Cerebellar nuclear complex (tissue), 1 donor: ENCODE results near the gene PFDN5.
"Not testable (repeated sequence)": the region's sequence is repeated elsewhere in the genome, so short reads cannot be mapped to it uniquely, and the experiment has no call there.

Source experiments
- DNase-seq, 2 experiments: peaks; one replicate each; lab custom pipeline; 2025; lab: John Stamatoyannopoulos, UW

Gene PFDN5

DNA sequence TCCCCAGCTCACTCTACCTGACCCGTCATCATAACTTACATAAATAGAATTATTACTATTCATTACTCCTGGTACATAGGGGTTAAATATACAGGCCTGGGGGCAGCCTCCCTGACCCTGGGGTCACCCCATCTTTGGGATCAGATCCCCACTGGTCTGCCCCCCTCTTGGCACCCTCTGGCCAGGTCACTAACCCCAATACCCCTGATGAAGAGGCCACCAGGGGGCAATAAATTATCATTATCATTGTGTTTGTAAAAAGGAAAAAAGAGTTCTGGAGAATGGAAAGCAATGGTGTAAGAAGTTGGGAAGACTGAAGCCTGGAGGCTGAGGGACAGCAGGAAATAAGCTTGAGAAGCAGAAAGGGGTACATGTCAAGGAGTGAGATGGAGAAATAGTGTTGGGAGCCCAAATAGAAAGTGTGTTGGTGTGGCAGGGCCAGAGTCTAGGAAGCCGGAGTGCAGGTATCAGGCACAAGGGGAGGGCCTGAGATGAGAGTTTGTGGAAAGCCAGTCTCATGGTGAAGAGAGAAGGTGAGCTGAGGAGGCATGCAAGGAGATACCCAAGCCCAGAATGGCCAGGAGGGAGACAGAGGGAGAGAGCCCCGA, 32.2 kb downstream of the PFDN5 start:
- DNase-seq: no peak

DNA sequence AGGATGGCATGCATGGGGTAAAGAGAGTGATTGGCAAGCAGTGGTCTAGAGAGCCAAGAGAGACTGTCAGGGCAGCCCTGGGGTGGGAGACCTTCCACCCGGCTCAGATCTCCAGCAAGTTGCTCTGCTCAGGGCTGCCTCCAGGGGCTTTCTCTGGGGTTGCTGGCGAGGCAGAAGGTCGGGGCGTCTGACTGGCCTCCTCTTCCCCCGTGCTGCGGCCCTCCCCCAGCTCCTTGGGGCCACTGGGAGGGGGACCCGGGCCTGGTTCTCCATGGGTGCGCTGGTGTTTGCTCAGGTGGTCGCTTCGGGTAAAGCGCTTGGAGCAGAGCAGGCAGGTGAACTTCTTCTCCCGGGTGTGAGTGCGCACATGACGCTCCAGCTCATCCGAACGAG, 32.7 kb downstream of the PFDN5 start:
- no peak for DNase-seq

DNA sequence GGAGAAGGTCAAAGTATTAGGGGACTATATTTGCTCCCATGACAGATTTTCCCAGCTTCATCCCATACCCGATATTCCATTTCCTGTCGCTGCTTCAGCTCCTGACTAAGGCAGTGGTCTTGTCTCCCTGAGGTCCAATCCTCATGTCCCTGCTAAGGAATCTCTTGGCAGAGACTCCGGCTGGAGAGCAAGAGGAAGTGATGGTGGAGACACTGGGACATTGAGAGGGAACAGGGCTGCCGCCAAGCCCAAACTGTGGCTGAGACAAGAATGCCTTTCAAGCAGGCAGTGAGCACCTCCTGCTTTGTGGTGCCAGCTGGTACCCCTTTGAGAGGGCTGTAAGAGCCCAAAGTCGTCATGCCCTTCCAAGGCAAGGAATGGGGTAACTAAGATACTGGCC, 35.3 kb downstream of the PFDN5 start:
- DNase-seq: no peak

DNA sequence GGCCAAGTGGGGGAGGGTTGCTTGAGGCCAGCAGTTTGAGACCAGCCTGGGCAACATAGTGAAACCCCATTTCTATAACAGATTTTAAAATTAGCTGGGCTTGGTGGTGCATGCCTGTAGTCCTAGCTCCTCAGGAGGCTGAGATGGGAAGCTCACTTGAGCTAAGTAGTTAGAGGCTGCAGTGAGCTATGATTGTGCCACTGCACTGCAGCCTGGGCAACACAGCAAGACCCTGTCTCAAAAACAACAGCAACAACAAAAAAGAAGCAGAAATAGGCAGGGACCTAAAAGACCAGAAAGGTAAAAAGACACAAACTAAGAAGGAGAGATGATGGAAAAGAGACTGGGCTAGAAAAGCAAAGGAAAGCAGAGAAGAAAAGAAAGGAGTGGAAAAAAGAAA, 37.0 kb downstream of the PFDN5 start:
- DNase-seq: not testable (repeated sequence)

DNA sequence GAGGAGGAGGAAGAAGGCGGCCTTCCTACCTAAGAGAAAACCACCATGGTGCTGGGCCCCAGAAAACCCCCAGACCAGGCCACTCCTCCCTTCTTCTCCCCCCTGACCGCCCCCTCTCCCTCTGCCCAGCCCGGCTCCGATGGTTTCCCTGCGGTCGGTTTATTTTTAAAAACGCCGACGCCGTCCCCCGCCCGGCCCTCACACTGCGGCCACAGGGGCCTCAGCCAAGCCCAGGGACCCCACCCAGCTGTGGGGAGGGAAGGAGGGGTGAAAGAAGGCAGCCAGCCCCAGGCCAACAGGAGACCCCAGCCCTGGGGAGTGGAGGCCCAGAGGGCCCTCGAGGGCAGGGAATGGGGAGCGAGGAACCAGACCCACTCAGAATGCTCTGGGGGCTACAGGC, 37.4 kb downstream of the PFDN5 start:
- DNase-seq: no peak

DNA sequence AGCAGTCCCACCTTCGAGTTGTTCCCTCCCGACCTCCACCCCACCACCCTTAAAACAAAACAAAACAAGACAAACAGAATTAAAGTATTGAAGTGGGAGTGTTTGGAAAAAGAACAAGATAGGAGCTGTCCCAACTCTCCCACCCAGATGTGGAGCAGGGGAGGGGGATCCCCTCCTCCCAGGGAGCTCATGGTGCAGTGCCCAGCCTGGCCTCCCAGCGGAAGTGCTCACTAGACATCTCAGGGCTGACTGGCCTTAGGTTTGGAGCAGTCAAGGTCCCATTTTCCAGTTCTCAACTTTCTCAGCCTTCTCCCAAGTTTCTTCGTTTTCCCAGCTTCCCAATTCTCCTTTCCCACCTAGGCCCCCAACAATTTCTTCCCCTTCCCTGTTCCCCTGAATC, 37.9 kb downstream of the PFDN5 start:
- no peak for DNase-seq

DNA sequence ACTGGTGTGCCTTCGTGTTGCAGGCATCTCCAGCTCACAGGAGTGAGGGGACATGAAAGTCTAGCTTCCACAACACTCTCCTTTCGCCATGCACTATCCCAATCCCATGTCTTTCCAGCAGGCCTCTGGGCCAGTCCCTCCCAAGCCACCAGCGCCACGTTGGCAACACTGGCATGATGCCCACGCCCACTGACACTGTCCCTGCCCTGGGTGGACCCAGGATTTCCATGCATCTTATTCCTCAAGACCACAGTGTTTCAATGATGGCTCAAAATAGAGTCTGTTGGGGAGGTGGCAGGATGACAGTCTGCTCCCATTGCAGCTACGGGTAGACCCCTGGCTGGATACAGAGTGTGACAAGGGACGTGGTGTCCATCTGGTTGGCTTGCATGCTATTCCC, 38.5 kb downstream of the PFDN5 start:
- no peak for DNase-seq

DNA sequence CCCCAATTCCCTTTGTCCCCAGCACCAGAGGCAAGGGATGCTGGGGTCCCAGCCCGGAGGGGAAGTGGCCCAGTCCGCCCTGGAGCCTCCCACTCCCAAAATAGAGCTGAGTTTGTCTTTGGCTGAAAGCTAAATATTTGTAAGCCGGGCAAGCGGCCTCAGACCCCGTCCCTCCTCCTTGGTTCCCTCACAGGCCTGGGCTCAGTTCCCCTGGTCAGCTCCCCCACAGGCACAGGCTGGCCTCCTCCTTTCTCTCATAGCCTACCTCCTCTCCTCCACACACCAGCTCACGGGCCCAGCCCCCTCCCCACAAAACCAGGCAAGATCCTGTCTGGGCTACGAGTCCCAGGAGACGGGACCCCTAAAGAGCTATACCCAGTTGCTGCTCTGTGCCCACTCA, 39.5 kb downstream of the PFDN5 start:
- DNase-seq: no peak

DNA sequence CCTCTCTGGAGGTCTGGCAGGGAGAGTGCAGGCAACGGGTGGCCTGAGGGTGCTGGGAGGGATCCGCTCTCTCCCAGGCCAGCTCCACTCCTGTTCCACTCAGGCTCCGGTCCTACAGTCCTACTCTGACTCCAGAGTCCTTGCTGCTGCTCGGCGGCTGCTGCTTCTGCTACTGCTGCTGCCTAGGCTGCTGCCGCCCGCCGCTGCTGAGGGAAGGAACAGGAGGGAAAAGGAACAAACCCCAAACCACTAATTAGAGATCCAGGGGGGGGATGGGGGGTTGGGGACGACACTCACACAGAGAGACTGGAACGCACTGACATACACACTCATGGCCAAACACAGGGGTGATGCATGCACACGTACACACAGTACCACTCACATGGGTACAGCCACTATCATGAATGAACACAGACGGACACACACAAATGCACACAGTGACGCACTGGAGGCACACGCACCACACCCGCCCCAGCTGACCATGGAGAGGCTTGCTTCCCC, 40.9 kb downstream of the PFDN5 start, which contains the start of gene SP7:
SP7 (minus strand) TSS at position 174 of the 501 bp plus-strand sequence. CDS start 708 bp downstream, outside the sequence.
- no peak for DNase-seq

DNA sequence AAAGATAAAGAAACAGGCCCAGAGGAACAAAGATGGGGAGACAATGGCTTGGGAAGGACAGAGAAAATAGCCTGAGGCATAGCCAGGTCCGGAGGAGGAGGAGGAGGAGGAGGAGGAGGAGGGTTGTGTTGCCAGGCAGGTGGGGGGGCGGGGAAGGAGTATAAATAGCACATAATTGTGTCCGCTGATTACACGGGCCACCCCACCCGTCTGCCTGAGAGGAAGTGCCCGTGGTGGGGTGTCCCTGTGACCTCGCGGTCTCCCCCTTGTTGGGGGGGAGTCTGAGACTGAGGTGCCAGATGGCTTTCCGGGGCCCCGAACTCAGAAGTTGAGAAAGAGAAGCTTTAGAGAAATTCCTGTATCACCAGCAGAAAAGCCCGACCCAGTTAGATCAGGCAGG, 42.7 kb downstream of the PFDN5 start:
- no peak for DNase-seq

DNA sequence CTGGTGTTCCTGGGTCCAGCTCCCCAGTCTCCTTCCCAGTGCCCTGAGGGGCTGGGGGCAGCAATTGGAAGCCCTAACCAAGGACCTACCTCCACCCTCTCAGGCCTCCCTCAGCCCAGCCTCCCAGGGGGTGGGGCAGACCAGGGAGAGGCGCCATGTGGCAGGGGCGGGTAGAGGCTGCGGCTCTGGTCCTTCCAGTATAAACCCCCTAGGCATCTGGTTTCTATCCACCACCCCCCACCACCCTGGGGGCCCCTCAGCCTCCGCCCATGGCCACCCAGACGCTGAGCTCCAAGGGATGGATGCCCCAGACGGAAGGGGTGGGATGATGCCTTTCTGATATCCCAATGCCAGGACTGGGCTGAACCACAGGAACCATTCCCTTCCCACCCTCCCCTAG, 43.6 kb downstream of the PFDN5 start:
- no peak for DNase-seq

DNA sequence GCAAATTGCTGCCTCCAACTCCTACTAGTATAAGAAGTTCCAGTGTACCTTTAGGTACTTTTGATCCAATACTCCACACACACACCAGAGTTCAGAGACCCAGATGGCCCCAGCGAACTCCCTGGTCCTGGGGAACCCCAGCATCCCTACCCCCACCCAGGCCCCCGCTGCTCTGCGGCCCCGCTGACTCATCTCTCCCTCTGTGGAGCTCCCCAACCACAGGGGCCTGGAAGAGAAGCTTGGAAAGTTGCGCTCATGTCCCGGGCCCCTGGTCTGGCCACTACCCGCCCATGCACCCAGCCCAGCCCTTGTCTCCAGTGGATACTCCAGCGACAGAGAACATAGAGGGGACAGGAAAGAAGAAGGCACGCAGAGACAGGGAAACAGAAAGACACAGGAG, 45.1 kb downstream of the PFDN5 start:
- DNase-seq: no peak

DNA sequence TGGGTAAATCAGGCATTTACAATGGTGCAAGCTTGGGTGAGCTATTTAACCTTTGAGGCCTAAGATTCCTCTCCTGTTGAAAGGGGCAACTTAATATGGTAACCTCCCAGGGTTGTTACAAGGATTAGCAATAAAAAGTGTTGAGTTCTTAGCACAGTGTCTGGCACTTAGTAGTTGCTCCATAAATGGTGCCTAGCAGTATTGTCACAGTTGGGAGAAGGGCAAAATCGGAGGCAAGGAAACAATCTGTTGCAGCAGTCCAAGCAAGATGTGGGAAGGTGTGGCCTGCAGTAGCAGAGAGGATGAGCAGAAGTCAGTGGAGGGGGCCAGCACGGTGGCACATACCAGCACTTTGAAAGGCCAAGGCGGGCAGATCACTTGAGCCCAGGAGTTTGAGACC, 48.1 kb downstream of the PFDN5 start:
- DNase-seq: no peak

DNA sequence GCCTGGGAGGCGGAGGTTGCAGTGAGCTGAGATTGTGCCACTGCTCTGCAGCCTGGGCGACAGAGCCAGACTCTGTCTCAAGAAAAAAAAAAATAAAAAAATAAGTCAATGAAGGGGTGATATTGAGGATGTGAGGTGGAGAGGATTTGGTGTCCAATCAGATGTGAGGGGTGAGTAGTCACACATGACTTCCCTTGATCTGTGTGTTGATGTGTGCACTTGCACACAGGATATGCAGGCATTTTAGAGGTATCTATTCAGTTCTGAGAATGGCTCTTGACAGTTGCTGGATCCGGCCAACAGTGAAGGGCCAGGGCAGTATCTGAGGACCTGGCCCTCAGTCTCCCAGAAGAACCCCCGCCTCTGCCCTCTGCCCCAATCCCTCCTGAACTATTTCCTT, 48.6 kb downstream of the PFDN5 start:
- no peak for DNase-seq

DNA sequence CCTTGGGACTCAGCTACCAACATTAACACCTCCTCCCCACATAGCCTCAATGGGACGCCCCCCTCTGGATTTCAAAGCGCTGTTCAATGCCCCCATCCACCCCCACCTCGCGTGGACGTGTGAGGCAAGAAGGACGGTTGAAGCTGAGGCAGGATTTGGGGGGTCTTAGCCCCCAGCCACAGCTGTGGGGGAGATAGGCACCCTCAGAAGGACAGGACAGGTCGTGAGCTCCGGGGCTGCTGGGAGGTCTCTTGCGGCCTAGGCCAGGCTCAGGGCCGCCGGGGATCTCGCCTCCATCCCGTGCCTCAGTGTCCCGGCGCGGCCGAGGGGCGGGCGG, 49.1 kb downstream of the PFDN5 start:
- no peak for DNase-seq

DNA sequence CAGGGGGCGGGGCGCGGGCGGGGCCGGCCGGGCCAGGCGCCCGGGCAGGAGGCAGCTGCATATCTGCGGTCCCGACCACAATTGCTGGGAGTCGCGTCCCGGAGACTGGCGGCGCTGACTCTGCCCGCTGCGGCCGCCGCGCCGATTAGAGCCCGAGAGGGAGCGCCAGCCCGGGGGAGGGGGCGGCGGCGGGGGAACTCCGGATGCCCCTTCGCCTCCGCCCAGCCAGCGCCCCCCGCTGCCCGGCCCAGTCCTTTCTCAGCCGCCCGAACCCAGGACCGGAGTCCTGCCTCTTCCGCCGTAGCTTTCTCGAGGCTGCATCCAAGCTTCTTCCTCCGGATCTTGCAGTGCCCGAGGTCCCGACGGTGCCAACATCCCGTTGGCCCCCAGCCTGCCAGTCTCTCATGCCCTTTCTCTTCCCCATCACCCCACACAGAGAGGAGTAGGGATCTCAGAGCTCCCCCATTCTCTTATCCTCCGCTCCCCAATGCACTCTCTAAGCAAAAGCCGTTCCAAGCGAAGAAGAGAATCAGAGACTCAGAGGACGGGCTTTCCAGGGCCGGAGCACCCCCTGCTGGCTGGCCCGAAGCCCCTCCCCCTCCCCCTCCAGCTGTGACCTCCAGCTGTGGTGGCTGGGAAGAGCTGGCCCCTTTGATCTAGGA, 49.6 kb downstream of the PFDN5 start:
- no peak for DNase-seq

DNA sequence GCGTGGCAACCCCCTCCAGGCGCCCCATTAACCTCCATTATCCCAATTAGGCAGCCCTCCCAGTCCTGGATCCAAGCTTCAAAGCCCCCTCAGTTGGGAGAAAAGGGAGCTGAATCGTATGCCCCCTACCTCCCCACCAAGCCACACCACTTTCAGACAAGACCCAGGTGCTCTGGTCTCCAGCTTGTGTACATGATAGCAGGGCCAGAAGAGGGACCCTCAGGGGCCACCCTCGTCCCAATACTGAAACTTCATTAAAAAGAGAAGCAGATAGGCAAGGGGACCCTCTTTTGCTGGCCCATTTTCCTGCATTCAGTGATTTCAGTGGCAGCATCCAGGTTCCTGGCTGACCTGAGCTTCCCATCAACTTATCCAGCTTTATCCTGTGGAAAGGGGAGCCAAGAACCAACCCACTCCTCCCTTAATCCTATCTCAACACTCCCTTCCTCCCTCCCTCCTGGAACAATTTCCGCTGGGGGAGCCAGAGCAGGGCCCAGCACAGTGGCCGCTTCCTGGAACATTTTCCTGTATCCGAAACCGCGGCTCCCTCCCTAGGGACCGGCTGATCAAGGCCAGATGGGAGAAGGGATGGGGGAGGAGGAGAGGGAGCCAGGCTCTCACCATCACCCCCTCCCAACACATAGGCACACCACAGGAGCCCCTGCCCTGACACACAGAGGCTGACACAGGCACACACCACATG, 50.3 kb downstream of the PFDN5 start:
- no peak for DNase-seq

DNA sequence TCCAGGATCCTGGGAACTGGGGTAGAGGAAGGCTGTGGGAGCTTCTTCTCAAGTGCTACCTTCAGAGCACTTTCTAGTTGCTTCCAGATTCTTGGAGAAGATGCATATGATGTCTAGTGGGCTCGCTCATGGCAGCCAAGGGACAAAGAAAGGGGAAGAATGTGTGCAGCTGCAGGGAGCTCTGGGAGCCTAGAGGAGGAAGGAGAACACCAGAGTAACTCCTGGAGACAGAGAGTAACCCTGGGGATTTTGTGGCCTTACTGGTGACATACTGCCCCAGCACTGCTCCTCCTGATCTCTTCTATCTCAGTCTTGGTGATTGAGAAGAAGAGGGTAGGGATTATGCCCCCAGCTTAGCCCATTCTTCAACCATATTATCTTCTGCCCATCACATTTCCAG, 51.1 kb downstream of the PFDN5 start:
- no peak for DNase-seq

DNA sequence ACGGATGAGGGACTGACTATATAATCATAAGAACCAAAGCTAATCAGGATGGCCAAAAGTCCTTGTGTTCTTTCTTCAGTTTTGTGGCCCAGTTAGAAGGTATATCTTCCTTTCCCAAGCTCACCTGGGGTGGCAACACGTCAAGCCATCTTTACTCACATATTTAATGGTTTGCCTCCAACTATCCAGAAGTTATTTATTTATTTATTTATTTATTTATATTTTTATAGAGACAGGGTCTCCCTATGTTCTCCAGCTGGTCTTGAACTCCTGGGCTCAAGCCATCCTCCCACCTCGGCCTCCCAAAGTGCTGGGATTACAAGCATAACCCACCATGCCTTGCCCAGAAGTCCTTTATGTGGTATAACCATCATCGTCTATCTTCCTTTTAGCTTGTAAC, 52.6 kb downstream of the PFDN5 start:
- DNase-seq: no peak
